T-helper 17 cell (primary cell): ENCODE results near the gene FGL2. TPM values are rescaled to one million over a fixed set of nuclear protein-coding genes. Genes with fewer than 3 reads are reported as not detected.
A peak's percentile ranks its signal among the peaks of the same experiment; 100 is the strongest.
"Not testable (repeated sequence)": the region's sequence is repeated elsewhere in the genome, so short reads cannot be mapped to it uniquely, and the experiment has no call there.

Experiments
- ATAC-seq: fragments of 150-1000 bp; cut with Tn5 transposase; 2 replicates; pipeline ENCODE4 v1.10.0; 2021; ENCODE audit warnings: mild to moderate bottlenecking, moderate library complexity
- DNase-seq, 3 donors: peaks; one replicate each; pipeline versions ENCODE4 v3.0.0 to v3.0.0-alpha.2; 2020 to 2021
- H3K9me3 ChIP-seq: one replicate; pipeline ENCODE4 v1.7.0; 2013; ENCODE audit warnings: low read length, mild to moderate bottlenecking; ENCODE audit not compliant: control insufficient read depth, poor library complexity, severe bottlenecking
- H3K27ac Mint-ChIP-seq: one replicate; pipeline ENCODE4 v1.8.0; 2022; ENCODE audit warnings: mild to moderate bottlenecking, moderate library complexity, mixed read lengths
- H3K27me3 Mint-ChIP-seq: one replicate; pipeline ENCODE4 v1.8.0; 2022; ENCODE audit warnings: mixed read lengths
- H3K36me3 Mint-ChIP-seq: one replicate; pipeline ENCODE4 v1.8.0; 2022; ENCODE audit warnings: low read depth, mixed read lengths
- H3K4me1 Mint-ChIP-seq: one replicate; pipeline ENCODE4 v1.8.0; 2022; ENCODE audit warnings: mild to moderate bottlenecking, mixed read lengths
- H3K4me3 Mint-ChIP-seq: one replicate; pipeline ENCODE4 v1.8.0; 2022; ENCODE audit warnings: mild to moderate bottlenecking, moderate library complexity, mixed read lengths
- total RNA-seq, 4 donors: library from RNA in 2 of 4; stranded (reverse) in 2 of 4; gene quantifications; one replicate each; pipeline ENCODE4 v1.2.3 and lab custom pipeline; 2022 to 2026

Gene FGL2
- total RNA-seq, 2 donors from 2014 or later = 5.1 to 7.7 TPM

DNA sequence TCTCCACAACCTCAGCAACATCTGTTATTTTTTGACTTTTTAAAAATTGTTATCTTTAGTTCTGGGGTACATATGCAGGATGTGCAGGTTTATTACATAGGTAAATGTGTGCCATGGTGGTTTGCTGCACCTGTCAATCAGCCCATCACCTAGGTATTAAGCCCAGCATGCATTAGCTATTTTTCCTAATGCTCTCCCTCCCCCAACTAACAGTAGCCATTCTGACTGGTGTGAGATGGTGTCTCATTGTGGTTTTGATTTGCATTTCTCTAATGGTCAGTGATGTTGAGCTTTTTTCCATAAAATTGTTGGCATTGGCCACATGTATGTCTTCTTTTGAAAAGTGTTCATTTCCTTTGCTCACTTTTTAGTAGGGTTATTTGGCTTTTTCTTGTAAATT is 29.2 kb upstream of the FGL2 start:
- DNase-seq, H3K27me3 Mint-ChIP-seq, H3K9me3 ChIP-seq, H3K4me1 Mint-ChIP-seq, ATAC-seq, H3K36me3 Mint-ChIP-seq, H3K27ac Mint-ChIP-seq, H3K4me3 Mint-ChIP-seq: not testable (repeated sequence)

DNA sequence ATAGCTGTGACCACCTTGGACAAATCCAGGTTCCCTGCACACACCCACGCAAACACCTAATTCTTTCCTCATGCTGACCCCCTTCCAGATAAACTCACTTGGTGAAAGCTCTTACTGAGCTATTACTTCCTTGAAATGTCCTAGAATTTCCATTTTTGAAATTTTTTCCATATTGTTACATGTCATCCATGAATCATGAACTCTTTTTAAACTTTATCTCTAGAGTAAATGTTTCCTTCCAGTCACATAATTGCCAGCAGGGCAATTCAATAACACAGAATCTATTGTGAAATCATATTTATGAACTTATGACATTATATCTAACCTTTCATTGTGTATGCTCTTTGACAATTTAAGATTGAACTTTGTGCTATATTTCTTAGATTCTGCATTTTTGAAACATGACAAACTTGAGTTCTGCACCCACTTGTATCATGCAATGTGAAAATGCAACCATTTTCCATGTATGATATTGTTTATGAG is 26.8 kb upstream of the FGL2 start:
- H3K4me1 Mint-ChIP-seq = peaks cover 13% of the 10 kb centered on the region
- no peaks in the 10 kb centered on the region for H3K9me3 ChIP-seq
- DNase-seq (no peak), ATAC-seq (no peak)
- H3K27ac Mint-ChIP-seq = no peak overlapping the region
- no peaks in the 10 kb centered on the region for H3K36me3 Mint-ChIP-seq
- no peak overlapping the region for H3K4me3 Mint-ChIP-seq
- H3K27me3 Mint-ChIP-seq = no peaks in the 10 kb centered on the region

DNA sequence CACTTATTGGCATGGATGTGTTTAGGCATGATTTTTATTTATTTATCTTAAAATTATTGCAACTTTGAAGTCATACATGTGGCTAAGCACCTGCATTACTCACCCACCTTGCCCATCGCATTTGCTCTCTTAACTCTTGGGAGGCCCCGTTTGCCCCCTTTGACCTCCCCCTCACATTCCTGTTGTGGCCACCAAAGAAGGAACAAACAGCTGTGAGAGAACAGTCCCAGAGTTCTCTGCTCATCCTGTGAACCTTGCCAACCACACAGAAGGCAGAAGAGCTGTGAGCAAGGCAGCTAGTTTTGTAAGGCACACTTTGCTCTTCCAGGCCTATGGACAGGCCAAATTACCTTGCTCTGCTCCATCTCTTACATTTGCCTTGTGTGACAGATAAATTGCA is 23.6 kb upstream of the FGL2 start:
- ATAC-seq (no peak), DNase-seq (no peak)
- peak overlapping the region; percentile 70 for H3K27ac Mint-ChIP-seq
- peaks cover 2% of the 10 kb centered on the region for H3K36me3 Mint-ChIP-seq
- no peaks in the 10 kb centered on the region for H3K27me3 Mint-ChIP-seq
- no peak overlapping the region for H3K4me3 Mint-ChIP-seq
- H3K4me1 Mint-ChIP-seq = peaks cover 13% of the 10 kb centered on the region
- no peaks in the 10 kb centered on the region for H3K9me3 ChIP-seq

DNA sequence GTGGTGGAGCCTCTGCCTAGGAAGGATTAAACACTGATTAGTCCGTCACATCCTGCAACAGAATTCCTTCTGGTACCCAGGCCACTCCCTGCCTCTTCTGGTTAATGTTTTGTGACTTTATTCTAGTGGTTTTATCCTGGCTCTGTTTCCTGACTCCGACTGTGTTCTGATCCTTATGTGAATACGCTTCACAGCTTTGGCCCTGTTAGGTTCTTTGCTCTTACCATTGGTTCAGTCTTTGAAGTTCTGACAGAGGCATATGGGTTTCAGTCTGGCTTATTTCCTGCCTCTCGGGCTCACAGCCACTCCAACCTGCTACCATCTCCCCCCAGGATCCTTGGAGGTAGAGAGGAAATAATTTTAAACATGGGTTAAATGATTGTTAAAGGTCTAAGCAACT is 23.2 kb upstream of the FGL2 start:
- H3K4me3 Mint-ChIP-seq = no peak overlapping the region
- H3K9me3 ChIP-seq = no peaks in the 10 kb centered on the region
- no peak for ATAC-seq

GRCh38 chr7:77222065-77222464 is 22.4 kb upstream of the FGL2 start:
- no peak overlapping the region for H3K27ac Mint-ChIP-seq
- no peak overlapping the region for H3K4me3 Mint-ChIP-seq
- H3K36me3 Mint-ChIP-seq = peaks cover 2% of the 10 kb centered on the region
- ATAC-seq (no peak), DNase-seq (no peak)
- H3K9me3 ChIP-seq = no peaks in the 10 kb centered on the region
- no peaks in the 10 kb centered on the region for H3K27me3 Mint-ChIP-seq
- peaks cover 13% of the 10 kb centered on the region for H3K4me1 Mint-ChIP-seq

More for the DNA sequence above, 23.2 kb upstream of the FGL2 start:
- no peak for DNase-seq
- peaks cover 2% of the 10 kb centered on the region for H3K36me3 Mint-ChIP-seq
- H3K27ac Mint-ChIP-seq = peak overlapping the region; percentile 70
- H3K27me3 Mint-ChIP-seq = no peaks in the 10 kb centered on the region
- peaks cover 13% of the 10 kb centered on the region for H3K4me1 Mint-ChIP-seq

DNA sequence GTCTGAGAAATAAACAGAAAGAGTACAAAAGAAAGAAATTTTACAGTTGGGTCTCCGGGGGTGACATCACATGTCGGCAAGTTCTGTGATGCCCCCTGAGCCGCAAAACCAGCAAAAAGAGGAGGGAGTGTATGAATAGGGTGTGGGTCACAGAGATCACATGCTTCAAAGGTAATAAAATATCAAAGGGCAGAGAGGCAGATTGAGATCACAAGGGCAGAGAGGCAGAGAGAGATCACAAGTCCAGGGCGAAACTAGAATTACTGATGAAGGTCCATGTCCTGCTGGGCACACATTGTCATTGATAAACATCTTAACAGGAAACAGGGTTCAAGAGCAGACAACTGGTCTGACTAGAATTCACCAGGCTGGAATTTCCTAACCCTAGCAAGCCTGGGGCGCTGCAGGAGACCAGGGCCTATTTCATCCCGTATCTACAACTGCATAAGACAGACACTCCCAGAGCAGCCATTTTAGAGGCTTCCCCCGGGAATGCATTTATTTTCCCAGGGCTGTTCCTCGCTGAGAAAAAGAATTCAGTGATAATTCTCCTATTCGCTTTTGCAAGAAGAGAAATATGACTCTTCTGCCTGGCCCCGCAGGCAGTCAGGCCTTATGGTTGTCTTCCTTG is 20.2 kb upstream of the FGL2 start:
- H3K4me3 Mint-ChIP-seq, H3K9me3 ChIP-seq, H3K27ac Mint-ChIP-seq, DNase-seq, ATAC-seq, H3K36me3 Mint-ChIP-seq, H3K27me3 Mint-ChIP-seq: not testable (repeated sequence)
- peaks cover 13% of the 10 kb centered on the region for H3K4me1 Mint-ChIP-seq

GRCh38 chr7:77217474-77218185 is 18.0 kb upstream of the FGL2 start:
- Mint-ChIP-seq H3K36me3 (peaks cover 5% of the 10 kb centered on the region), H3K4me3 (no peak overlapping the region), H3K27ac (no peak overlapping the region), H3K4me1 (peaks cover 7% of the 10 kb centered on the region), H3K27me3 (no peaks in the 10 kb centered on the region)
- no peaks in the 10 kb centered on the region for H3K9me3 ChIP-seq
- no peak for DNase-seq
- ATAC-seq = no peak

- H3K27ac Mint-ChIP-seq = no peak overlapping the region
- ATAC-seq (no peak), DNase-seq (no peak)
- H3K27me3 Mint-ChIP-seq = no peaks in the 10 kb centered on the region
- no peaks in the 10 kb centered on the region for H3K9me3 ChIP-seq
- no peaks in the 10 kb centered on the region for H3K4me1 Mint-ChIP-seq
- H3K4me3 Mint-ChIP-seq = no peak overlapping the region
- peaks cover 5% of the 10 kb centered on the region for H3K36me3 Mint-ChIP-seq
Measured at GRCh38 chr7:77216181-77216845, 16.7 kb upstream of the FGL2 start.

DNA sequence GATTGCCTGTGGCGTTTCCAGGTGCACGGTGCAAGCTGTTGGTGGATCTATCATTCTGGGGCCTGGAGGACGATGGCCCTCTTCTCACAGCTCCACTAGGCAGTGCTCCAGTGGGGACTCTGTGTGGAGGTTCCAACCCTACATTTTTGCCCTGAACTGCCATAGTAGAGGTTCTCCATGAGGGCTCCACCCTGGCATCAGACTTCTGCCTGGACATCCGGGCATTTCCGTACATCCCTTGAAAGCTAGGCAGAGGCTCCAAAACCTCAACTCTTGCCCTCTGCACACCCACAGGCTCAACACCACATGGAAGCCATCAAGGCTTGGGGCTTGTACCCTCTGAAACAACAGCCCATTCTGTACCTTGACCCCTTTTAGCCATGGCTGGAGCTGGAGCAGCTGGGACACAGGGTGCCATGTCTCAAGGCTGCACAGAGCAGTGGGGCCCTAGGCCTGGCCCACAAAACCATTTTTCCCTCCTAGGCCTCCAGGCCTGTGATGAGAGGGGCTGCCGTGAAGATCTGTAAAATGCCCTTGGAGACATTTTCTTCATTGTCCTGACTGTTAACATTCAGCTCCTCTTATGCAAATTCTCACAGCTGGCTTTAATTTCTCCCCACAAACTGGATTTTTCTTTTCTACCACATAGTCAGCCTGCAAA is 10.0 kb upstream of the FGL2 start:
- peaks cover 4% of the 10 kb centered on the region for H3K9me3 ChIP-seq
- H3K27me3 Mint-ChIP-seq = no peaks in the 10 kb centered on the region
- H3K36me3 Mint-ChIP-seq = peaks cover 8% of the 10 kb centered on the region
- ATAC-seq (no peak), DNase-seq (no peak)
- no peaks in the 10 kb centered on the region for H3K4me1 Mint-ChIP-seq
- H3K27ac Mint-ChIP-seq = no peak overlapping the region
- H3K4me3 Mint-ChIP-seq = no peak overlapping the region

DNA sequence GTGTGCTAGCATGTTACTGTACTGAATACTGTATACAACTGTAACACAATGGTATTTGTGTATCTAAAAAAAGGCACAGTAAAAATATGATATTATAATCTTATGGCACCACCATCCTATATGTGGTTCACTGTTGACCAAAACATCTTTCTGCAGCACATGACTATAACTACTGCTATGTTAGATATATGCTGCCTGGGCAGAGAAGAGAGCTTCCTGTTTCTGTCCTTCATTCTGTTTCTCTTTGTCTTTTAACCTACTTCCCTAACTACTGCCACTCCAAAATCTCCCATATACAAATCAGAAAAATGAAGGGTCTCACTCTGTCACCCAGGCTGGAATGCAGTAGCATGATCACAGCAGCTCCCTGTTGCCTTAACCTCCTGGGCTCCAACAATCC is 8.8 kb upstream of the FGL2 start:
- DNase-seq = no peak
- H3K4me3 Mint-ChIP-seq = no peak overlapping the region
- no peak for ATAC-seq
- no peaks in the 10 kb centered on the region for H3K27me3 Mint-ChIP-seq
- no peak overlapping the region for H3K27ac Mint-ChIP-seq
- peaks cover 6% of the 10 kb centered on the region for H3K36me3 Mint-ChIP-seq
- H3K4me1 Mint-ChIP-seq = no peaks in the 10 kb centered on the region
- H3K9me3 ChIP-seq = peaks cover 4% of the 10 kb centered on the region

- no peak overlapping the region for H3K4me3 Mint-ChIP-seq
- H3K9me3 ChIP-seq = peaks cover 4% of the 10 kb centered on the region
- DNase-seq (no peak), ATAC-seq (no peak)
- peaks cover 9% of the 10 kb centered on the region for H3K4me1 Mint-ChIP-seq
- H3K27me3 Mint-ChIP-seq = no peaks in the 10 kb centered on the region
- H3K36me3 Mint-ChIP-seq = peaks cover 6% of the 10 kb centered on the region
- no peak overlapping the region for H3K27ac Mint-ChIP-seq
Measured at GRCh38 chr7:77205706-77206105, 6.1 kb upstream of the FGL2 start.

- ATAC-seq (no peak), DNase-seq (no peak)
- no peak overlapping the region for H3K4me3 Mint-ChIP-seq
- H3K27ac Mint-ChIP-seq = no peak overlapping the region
- no peaks in the 10 kb centered on the region for H3K36me3 Mint-ChIP-seq
- H3K27me3 Mint-ChIP-seq = no peaks in the 10 kb centered on the region
- H3K9me3 ChIP-seq = no peaks in the 10 kb centered on the region
- peaks cover 23% of the 10 kb centered on the region for H3K4me1 Mint-ChIP-seq
Measured at GRCh38 chr7:77202481-77202976, 2.9 kb upstream of the FGL2 start.

GRCh38 chr7:77200542-77200941 is 923 bp upstream of the FGL2 start:
- H3K36me3 Mint-ChIP-seq = no peaks in the 10 kb centered on the region
- no peak for DNase-seq
- no peak for ATAC-seq
- H3K27me3 Mint-ChIP-seq = no peaks in the 10 kb centered on the region
- H3K4me1 Mint-ChIP-seq = peaks cover 26% of the 10 kb centered on the region
- H3K4me3 Mint-ChIP-seq = peak overlapping the region; percentile 77
- H3K27ac Mint-ChIP-seq = peak overlapping the region; percentile 99
- no peaks in the 10 kb centered on the region for H3K9me3 ChIP-seq
